H9 (cell line): ENCODE results near the gene ANK3. TPM values are rescaled to one million over a fixed set of nuclear protein-coding genes. Genes with fewer than 3 reads are reported as not detected.

ENCODE experiments used
- DNase-seq: peaks from one replicate; pipeline ENCODE4 v3.0.0-alpha.2; 2017
- H2AFZ ChIP-seq: one replicate; pipeline ENCODE4 v1.6.1; 2013; ENCODE audit warnings: mild to moderate bottlenecking, low read length, control low read depth, moderate library complexity
- H2AK5ac ChIP-seq: 2 replicates; pipeline ENCODE4 v1.6.1; 2013; ENCODE audit warnings: low read length, control low read depth, mixed read lengths; ENCODE audit not compliant: insufficient read length
- H2BK120ac ChIP-seq: one replicate; pipeline ENCODE4 v1.6.1; 2013; ENCODE audit warnings: low read depth, mild to moderate bottlenecking, low read length, control low read depth, inconsistent platforms; ENCODE audit not compliant: poor library complexity, severe bottlenecking
- H2BK12ac ChIP-seq: 2 replicates; pipeline ENCODE4 v1.6.1; 2013; ENCODE audit warnings: low read length, control low read depth, mixed read lengths, low read depth; ENCODE audit not compliant: insufficient read length
- H2BK15ac ChIP-seq: 2 replicates; pipeline ENCODE4 v1.6.1; 2013; ENCODE audit warnings: low read depth, low read length, control low read depth
- H2BK20ac ChIP-seq: one replicate; pipeline ENCODE4 v1.6.1; 2013; ENCODE audit warnings: low read depth, mild to moderate bottlenecking, low read length, control low read depth, inconsistent platforms; ENCODE audit not compliant: poor library complexity, severe bottlenecking
- H2BK5ac ChIP-seq: 2 replicates; pipeline ENCODE4 v1.6.1; 2013; ENCODE audit warnings: low read length, control low read depth, mixed read lengths; ENCODE audit not compliant: insufficient read length
- H3K14ac ChIP-seq: 2 replicates; pipeline ENCODE4 v1.6.1; 2013; ENCODE audit warnings: low read length, control low read depth; ENCODE audit not compliant: insufficient read depth
- H3K18ac ChIP-seq: 2 replicates; pipeline ENCODE4 v1.6.1; 2013; ENCODE audit warnings: low read depth, mild to moderate bottlenecking, mixed read lengths, low read length, control low read depth; ENCODE audit not compliant: insufficient read length
- H3K23ac ChIP-seq: 2 replicates; pipeline ENCODE4 v1.6.1; 2013; ENCODE audit warnings: low read length, control low read depth, mixed read lengths, low read depth; ENCODE audit not compliant: insufficient read length
- H3K23me2 ChIP-seq: 2 replicates; pipeline ENCODE4 v1.6.1; 2013; ENCODE audit warnings: low read depth, mild to moderate bottlenecking, mixed read lengths, low read length, control low read depth; ENCODE audit not compliant: insufficient read length, poor library complexity, severe bottlenecking
- H3K27ac ChIP-seq: 2 replicates; pipeline ENCODE4 v1.5.1; 2013; ENCODE audit warnings: low read length, control low read depth, mixed read lengths, low read depth; ENCODE audit not compliant: insufficient read length
- H3K27me3 ChIP-seq: 2 replicates; pipeline ENCODE4 v1.6.1; 2013; ENCODE audit warnings: low read length, control low read depth, inconsistent platforms; ENCODE audit not compliant: insufficient read depth
- H3K4ac ChIP-seq: 2 replicates; pipeline ENCODE4 v1.6.1; 2013; ENCODE audit warnings: low read depth, mild to moderate bottlenecking, control low read depth, inconsistent platforms, low read length, moderate library complexity
- H3K4me1 ChIP-seq: 2 replicates; pipeline ENCODE4 v1.6.1; 2013; ENCODE audit warnings: low read length, control low read depth, inconsistent platforms; ENCODE audit not compliant: insufficient read depth
- H3K4me2 ChIP-seq: 2 replicates; pipeline ENCODE4 v1.6.1; 2013; ENCODE audit warnings: low read length, control low read depth, mixed read lengths; ENCODE audit not compliant: insufficient read length, insufficient read depth
- H3K56ac ChIP-seq: 2 replicates; pipeline ENCODE4 v1.6.1; 2013; ENCODE audit warnings: low read depth, mild to moderate bottlenecking, mixed read lengths, low read length, control low read depth; ENCODE audit not compliant: insufficient read length
- H3K79me1 ChIP-seq: 2 replicates; pipeline ENCODE4 v1.6.1; 2013; ENCODE audit warnings: low read depth, mild to moderate bottlenecking, moderate library complexity, low read length, control low read depth, inconsistent platforms; ENCODE audit not compliant: insufficient read depth, poor library complexity, severe bottlenecking
- H3K79me2 ChIP-seq: 2 replicates; pipeline ENCODE4 v1.6.1; 2013; ENCODE audit warnings: low read length, control low read depth, inconsistent platforms; ENCODE audit not compliant: insufficient read depth
- H3K9ac ChIP-seq: 2 replicates; pipeline ENCODE4 v1.6.1; 2013; ENCODE audit warnings: low read length, control low read depth, mixed read lengths; ENCODE audit not compliant: insufficient read length; ENCODE audit errors: extremely low read depth
- H3K9me3 ChIP-seq: one replicate; pipeline ENCODE4 v1.6.1; 2013; ENCODE audit warnings: low read depth, low read length, inconsistent platforms; ENCODE audit not compliant: control insufficient read depth
- H3T11ph ChIP-seq: one replicate; pipeline ENCODE4 v1.6.1; 2013; ENCODE audit warnings: mild to moderate bottlenecking, low read length, control low read depth, inconsistent platforms
- H4K20me1 ChIP-seq: one replicate; pipeline ENCODE4 v1.6.1; 2013; ENCODE audit not compliant: control insufficient read depth, insufficient read length, insufficient read depth
- H4K5ac ChIP-seq: 2 replicates; pipeline ENCODE4 v1.6.1; 2013; ENCODE audit warnings: low read depth, mild to moderate bottlenecking, mixed read lengths, low read length, control low read depth; ENCODE audit not compliant: insufficient read length
- H4K8ac ChIP-seq: replicated peaks from 2 replicates; pipeline ENCODE4 v1.6.1; 2013; ENCODE audit warnings: low read length, control low read depth, mixed read lengths, low read depth; ENCODE audit not compliant: insufficient read length
- H4K91ac ChIP-seq: 2 replicates; pipeline ENCODE4 v1.6.1; 2013; ENCODE audit warnings: low read depth, mild to moderate bottlenecking, moderate library complexity, mixed read lengths, low read length, control low read depth; ENCODE audit not compliant: insufficient read length
- H3K27ac Mint-ChIP-seq, 3 experiments: 2 replicates in 2 of 3; 3 replicates in 1 of 3; pipeline ENCODE4 v1.8.0; 2020 to 2021; ENCODE audit warnings: mixed read lengths in 3 of 3, mild to moderate bottlenecking in 1 of 3, moderate library complexity in 1 of 3
- H3K27me3 Mint-ChIP-seq: 2 replicates; pipeline ENCODE4 v1.8.0; 2021; ENCODE audit warnings: low read depth, mild to moderate bottlenecking, moderate library complexity, mixed read lengths
- H3K36me3 Mint-ChIP-seq, 3 experiments: 2 replicates in 2 of 3; 3 replicates in 1 of 3; pipeline ENCODE4 v1.8.0; 2020 to 2021; ENCODE audit warnings: low read depth in 3 of 3, mixed read lengths in 3 of 3; ENCODE audit not compliant: insufficient read depth in 1 of 3
- H3K4me1 Mint-ChIP-seq, 2 experiments: 2 replicates each; pipeline ENCODE4 v1.8.0; 2020; ENCODE audit warnings: mixed read lengths in 2 of 2
- H3K4me3 Mint-ChIP-seq, 2 experiments: 2 replicates in 1 of 2; 3 replicates in 1 of 2; pipeline ENCODE4 v1.8.0; 2020 to 2021; ENCODE audit warnings: mild to moderate bottlenecking in 2 of 2, mixed read lengths in 2 of 2, moderate library complexity in 1 of 2
- H3K9me3 Mint-ChIP-seq, 2 experiments: 2 replicates in 1 of 2; 3 replicates in 1 of 2; pipeline ENCODE4 v1.8.0; 2020; ENCODE audit warnings: mild to moderate bottlenecking in 2 of 2, mixed read lengths in 2 of 2, moderate library complexity in 1 of 2
- WGBS: extraction: QIAGEN DNeasy Blood & Tissue Kit; methylation state at CpG from one replicate; pipeline ENCODE4 v1.1.7; 2013; ENCODE audit warnings: missing lambda C conversion rate, low lambda C conversion rate, mixed read lengths; ENCODE audit not compliant: insufficient read length; ENCODE audit errors: extremely low coverage; 5-methylcytosine and 5-hydroxymethylcytosine counted together
- total RNA-seq: library from RNA; stranded (reverse); gene quantifications from 2 replicates; pipeline ENCODE4 v1.2.1, GENCODE V29; 2021
- TF ChIP-seq, protein P1 (sequence below): fragments of 200-600 bp; sonication (generic); conservative IDR thresholded peaks from 3 replicates; pipeline ENCODE4 v1.8.0; 2021; ENCODE audit warnings: antibody characterized with exemption, mild to moderate bottlenecking

The ANK3 gene
- total RNA-seq, 1 experiment from 2014 or later: 59.6 TPM

DNA sequence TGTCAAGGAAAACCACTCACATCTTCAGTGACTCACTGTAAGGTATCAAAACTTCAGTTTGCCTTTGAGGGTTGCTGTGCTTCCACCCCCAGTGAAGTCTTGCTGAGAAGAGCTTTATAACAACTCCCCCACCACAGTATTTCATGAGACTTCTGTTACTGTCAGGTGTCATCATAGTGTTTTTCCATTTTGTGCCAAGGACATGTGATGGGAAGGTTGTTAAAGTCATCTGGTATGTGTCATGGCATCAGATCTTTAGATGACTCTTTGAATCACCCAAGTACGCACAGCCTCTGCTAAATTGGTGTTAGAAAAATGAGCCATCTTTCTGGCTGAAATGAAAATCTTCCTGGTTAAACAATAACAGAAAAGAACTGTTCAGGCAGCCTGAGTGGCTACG is 368.3 kb downstream of the ANK3 start:
- no peak overlapping the region for H2BK5ac ChIP-seq
- H3K56ac ChIP-seq: no peak overlapping the region
- H4K20me1 ChIP-seq: no peaks in the 10 kb centered on the region
- H3K9me3 ChIP-seq: no peaks in the 10 kb centered on the region
- Mint-ChIP-seq H3K4me3 (no peak overlapping the region), H3K36me3 (no peaks in the 10 kb centered on the region), H3K27me3 (no peaks in the 10 kb centered on the region; the same call in 1 of the 2 replicates), H3K27ac (no peak overlapping the region), H3K4me1 (peaks cover 0 to 2% of the 10 kb centered on the region in 2 experiments; a peak in 2 of 4 replicates), H3K9me3 (no peaks in the 10 kb centered on the region)
- no peak overlapping the region for H2AK5ac ChIP-seq
- no peak overlapping the region for H2BK12ac ChIP-seq
- no CpG with 5 or more reads among the region's 2 CpGs for WGBS
- DNase-seq: no peak
- no peak overlapping the region for H3K9ac ChIP-seq
- H3K4me2 ChIP-seq: no peak overlapping the region
- no peak overlapping the region for H3K4ac ChIP-seq
- H2BK15ac ChIP-seq: no peak overlapping the region
- no peak overlapping the region for H3K18ac ChIP-seq
- H4K91ac ChIP-seq: no peak overlapping the region
- no peaks in the 10 kb centered on the region for H3K27me3 ChIP-seq
- H3K27ac ChIP-seq: no peak overlapping the region
- H2AFZ ChIP-seq: no peak overlapping the region
- no peaks in the 10 kb centered on the region for H3K4me1 ChIP-seq
- no peaks in the 10 kb centered on the region for H3K79me2 ChIP-seq
- H3K79me1 ChIP-seq: no peaks in the 10 kb centered on the region
- H2BK120ac ChIP-seq: no peak overlapping the region
- H4K5ac ChIP-seq: no peak overlapping the region
- no peaks in the 10 kb centered on the region for H3K23me2 ChIP-seq
- H3T11ph ChIP-seq: no peak overlapping the region
- H4K8ac ChIP-seq: no peak overlapping the region
- H3K23ac ChIP-seq: no peak overlapping the region
- TF ChIP-seq, protein P1, sequence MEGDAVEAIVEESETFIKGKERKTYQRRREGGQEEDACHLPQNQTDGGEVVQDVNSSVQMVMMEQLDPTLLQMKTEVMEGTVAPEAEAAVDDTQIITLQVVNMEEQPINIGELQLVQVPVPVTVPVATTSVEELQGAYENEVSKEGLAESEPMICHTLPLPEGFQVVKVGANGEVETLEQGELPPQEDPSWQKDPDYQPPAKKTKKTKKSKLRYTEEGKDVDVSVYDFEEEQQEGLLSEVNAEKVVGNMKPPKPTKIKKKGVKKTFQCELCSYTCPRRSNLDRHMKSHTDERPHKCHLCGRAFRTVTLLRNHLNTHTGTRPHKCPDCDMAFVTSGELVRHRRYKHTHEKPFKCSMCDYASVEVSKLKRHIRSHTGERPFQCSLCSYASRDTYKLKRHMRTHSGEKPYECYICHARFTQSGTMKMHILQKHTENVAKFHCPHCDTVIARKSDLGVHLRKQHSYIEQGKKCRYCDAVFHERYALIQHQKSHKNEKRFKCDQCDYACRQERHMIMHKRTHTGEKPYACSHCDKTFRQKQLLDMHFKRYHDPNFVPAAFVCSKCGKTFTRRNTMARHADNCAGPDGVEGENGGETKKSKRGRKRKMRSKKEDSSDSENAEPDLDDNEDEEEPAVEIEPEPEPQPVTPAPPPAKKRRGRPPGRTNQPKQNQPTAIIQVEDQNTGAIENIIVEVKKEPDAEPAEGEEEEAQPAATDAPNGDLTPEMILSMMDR: no peak
- no peak overlapping the region for H2BK20ac ChIP-seq
- no peak overlapping the region for H3K14ac ChIP-seq
